HEK293 (cell line): ENCODE data around the gene IL1R1.

ENCODE experiments used
- CTCF ChIA-PET: fragments of 350-600 bp; formaldehyde crosslinking; extraction: SDS; loops from one replicate; lab custom pipeline; 2021; ENCODE audit warnings: antibody characterized with exemption; lab: Yijun Ruan, JAX
- POLR2A ChIA-PET: fragments of 300-600 bp; formaldehyde crosslinking; extraction: SDS; loops from one replicate; lab custom pipeline; 2020; ENCODE audit warnings: antibody characterized with exemption, inconsistent platforms; lab: Yijun Ruan, JAX
- H3K27ac ChIP-seq: fragments of 200-500 bp; sonication (Bioruptor generic); 2 replicates; pipeline ENCODE4 v1.5.1; 2014; ENCODE audit warnings: low read depth, low read length, control low read depth, inconsistent platforms; ENCODE audit errors: extremely low read depth
- H3K36me3 ChIP-seq, 2 experiments: fragments of 200-500 bp in 1 of 2; sonication (Bioruptor generic) in 1 of 2; 1 replicate in 1 of 2; 2 replicates in 1 of 2; pipeline ENCODE4 v1.5.1; 2014 to 2017; ENCODE audit warnings: inconsistent platforms in 2 of 2, low read length in 2 of 2; ENCODE audit not compliant: control insufficient read depth in 2 of 2, insufficient read depth in 1 of 2
- H3K4me1 ChIP-seq: fragments of 200-500 bp; sonication (Bioruptor generic); 2 replicates; pipeline ENCODE4 v1.5.1; 2014; ENCODE audit warnings: mild to moderate bottlenecking, low read length, inconsistent platforms; ENCODE audit not compliant: control insufficient read depth, insufficient read depth
- H3K4me3 ChIP-seq: 2 replicates; pipeline ENCODE4 v1.5.1; 2011; ENCODE audit warnings: low read depth, mild to moderate bottlenecking, control low read depth, low read length, moderate library complexity
- H3K9me3 ChIP-seq: fragments of 200-500 bp; sonication (Bioruptor generic); 2 replicates; pipeline ENCODE4 v1.5.1; 2014; ENCODE audit warnings: low read depth, low read length, inconsistent platforms; ENCODE audit not compliant: control insufficient read depth, insufficient read depth
- KLF1 ChIP-seq: fragments of 450-650 bp; formaldehyde crosslinking; IDR thresholded peaks from 2 replicates; pipeline ENCODE4 v1.5.1; 2016; ENCODE audit warnings: missing biosample characterization, missing genetic modification characterization
- KLF10 ChIP-seq: fragments of 450-650 bp; IDR thresholded peaks from 2 replicates; pipeline ENCODE4 v1.5.1; 2018; ENCODE audit warnings: missing biosample characterization, mild to moderate bottlenecking, missing genetic modification characterization
- KLF16 ChIP-seq: fragments of 450-650 bp; formaldehyde crosslinking; IDR thresholded peaks from 2 replicates; pipeline ENCODE4 v1.5.1; 2017; ENCODE audit warnings: missing biosample characterization, missing genetic modification characterization
- KLF9 ChIP-seq: fragments of 450-650 bp; formaldehyde crosslinking; IDR thresholded peaks from 2 replicates; pipeline ENCODE4 v1.5.1; 2016; ENCODE audit warnings: missing biosample characterization, missing genetic modification characterization, low read depth
- OVOL3 ChIP-seq: fragments of 450-650 bp; formaldehyde crosslinking; IDR thresholded peaks from 2 replicates; pipeline ENCODE4 v1.5.1; 2016; ENCODE audit warnings: missing biosample characterization, missing genetic modification characterization
- PRDM1 ChIP-seq: fragments of 450-650 bp; formaldehyde crosslinking; IDR thresholded peaks from 2 replicates; pipeline ENCODE4; 2016; ENCODE audit warnings: missing biosample characterization, missing genetic modification characterization
- SETDB1 ChIP-seq: IDR thresholded peaks from one replicate; pipeline ENCODE4 v1.6.1; 2017; ENCODE audit warnings: mild to moderate bottlenecking, low read length, moderate library complexity, mixed read lengths; ENCODE audit not compliant: insufficient read length
- TCF7L2 ChIP-seq: IDR thresholded peaks from 2 replicates; pipeline ENCODE4 v1.6.1; 2011; ENCODE audit warnings: low read depth, mild to moderate bottlenecking, inconsistent platforms, low read length, moderate library complexity, borderline replicate concordance
- YY1 ChIP-seq: fragments of 450-650 bp; formaldehyde crosslinking; IDR thresholded peaks from 2 replicates; pipeline ENCODE4 v1.5.1; 2018; ENCODE audit warnings: missing biosample characterization, missing genetic modification characterization
- ZNF19 ChIP-seq: fragments of 450-650 bp; formaldehyde crosslinking; IDR thresholded peaks from 2 replicates; pipeline ENCODE4; 2016; ENCODE audit warnings: missing biosample characterization, missing genetic modification characterization, low read depth
- ZNF221 ChIP-seq: fragments of 450-650 bp; formaldehyde crosslinking; IDR thresholded peaks from 2 replicates; pipeline ENCODE4 v1.5.1; 2017; ENCODE audit warnings: missing biosample characterization, missing genetic modification characterization, borderline replicate concordance
- ZNF223 ChIP-seq: fragments of 450-650 bp; formaldehyde crosslinking; IDR thresholded peaks from 2 replicates; pipeline ENCODE4 v1.5.1; 2016; ENCODE audit warnings: missing biosample characterization, missing genetic modification characterization
- ZNF426 ChIP-seq: fragments of 450-650 bp; formaldehyde crosslinking; IDR thresholded peaks from 2 replicates; pipeline ENCODE4 v1.5.1; 2017; ENCODE audit warnings: missing biosample characterization, missing genetic modification characterization, mild to moderate bottlenecking, inconsistent platforms, moderate library complexity
- ZNF501 ChIP-seq: fragments of 450-650 bp; formaldehyde crosslinking; IDR thresholded peaks from 2 replicates; pipeline ENCODE4 v1.5.1; 2016; ENCODE audit warnings: missing biosample characterization, missing genetic modification characterization
- ZNF610 ChIP-seq: fragments of 450-650 bp; formaldehyde crosslinking; IDR thresholded peaks from 2 replicates; pipeline ENCODE4 v1.5.1; 2016; ENCODE audit warnings: missing biosample characterization, missing genetic modification characterization, borderline replicate concordance
- ZNF621 ChIP-seq: fragments of 450-650 bp; formaldehyde crosslinking; IDR thresholded peaks from 2 replicates; pipeline ENCODE4 v1.5.1; 2017; ENCODE audit warnings: missing biosample characterization, missing genetic modification characterization
- TF ChIP-seq, protein P1 (sequence below): fragments of 450-650 bp; formaldehyde crosslinking; optimal IDR thresholded peaks from 2 replicates; pipeline ENCODE3; 2016; ENCODE audit warnings: missing biosample characterization, mild to moderate bottlenecking, missing genetic modification characterization
- TF ChIP-seq, protein P2 (sequence below): IDR thresholded peaks from 2 replicates; pipeline ENCODE4 v1.6.1; 2011; ENCODE audit warnings: mild to moderate bottlenecking, low read depth, low read length, borderline replicate concordance
- TF ChIP-seq, protein P3 (sequence below): fragments of 450-650 bp; IDR thresholded peaks from 2 replicates; pipeline ENCODE4 v1.5.1; 2018; ENCODE audit warnings: missing biosample characterization, missing genetic modification characterization
- TF ChIP-seq, protein P4 (sequence below): fragments of 450-650 bp; formaldehyde crosslinking; IDR thresholded peaks from 2 replicates; pipeline ENCODE4 v1.5.1; 2016; ENCODE audit warnings: missing biosample characterization, missing genetic modification characterization

IL1R1 gene

GRCh38 chr2:102142829-102143449, 393 bp downstream of the IL1R1 start:
- Histone ChIP-seq H3K36me3 (no peaks in the 10 kb centered on the region), H3K4me3 (peak overlapping the region; percentile 38), H3K9me3 (no peaks in the 10 kb centered on the region), H3K27ac (no peak overlapping the region; the same call in 1 of the 2 replicates), H3K4me1 (no peaks in the 10 kb centered on the region)
- ChIA-PET CTCF (interaction anchor here (0.6 to 1.1 kb wide), 4 partner anchors 68 to 305 kb away, joined by 3 to 4 read pairs (median 4); no protein-coding TSS in a partner anchor), POLR2A (no interaction called here)
- TF ChIP-seq, protein P1, sequence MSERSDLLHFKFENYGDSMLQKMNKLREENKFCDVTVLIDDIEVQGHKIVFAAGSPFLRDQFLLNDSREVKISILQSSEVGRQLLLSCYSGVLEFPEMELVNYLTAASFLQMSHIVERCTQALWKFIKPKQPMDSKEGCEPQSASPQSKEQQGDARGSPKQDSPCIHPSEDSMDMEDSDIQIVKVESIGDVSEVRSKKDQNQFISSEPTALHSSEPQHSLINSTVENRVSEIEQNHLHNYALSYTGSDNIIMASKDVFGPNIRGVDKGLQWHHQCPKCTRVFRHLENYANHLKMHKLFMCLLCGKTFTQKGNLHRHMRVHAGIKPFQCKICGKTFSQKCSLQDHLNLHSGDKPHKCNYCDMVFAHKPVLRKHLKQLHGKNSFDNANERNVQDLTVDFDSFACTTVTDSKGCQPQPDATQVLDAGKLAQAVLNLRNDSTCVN (tag by site-specific recombination) = peak; percentile 32
- no peak for TF ChIP-seq KLF10 (tag by site-specific recombination)

- peak; percentile 32 for TF ChIP-seq SETDB1
- TF ChIP-seq, protein P2, sequence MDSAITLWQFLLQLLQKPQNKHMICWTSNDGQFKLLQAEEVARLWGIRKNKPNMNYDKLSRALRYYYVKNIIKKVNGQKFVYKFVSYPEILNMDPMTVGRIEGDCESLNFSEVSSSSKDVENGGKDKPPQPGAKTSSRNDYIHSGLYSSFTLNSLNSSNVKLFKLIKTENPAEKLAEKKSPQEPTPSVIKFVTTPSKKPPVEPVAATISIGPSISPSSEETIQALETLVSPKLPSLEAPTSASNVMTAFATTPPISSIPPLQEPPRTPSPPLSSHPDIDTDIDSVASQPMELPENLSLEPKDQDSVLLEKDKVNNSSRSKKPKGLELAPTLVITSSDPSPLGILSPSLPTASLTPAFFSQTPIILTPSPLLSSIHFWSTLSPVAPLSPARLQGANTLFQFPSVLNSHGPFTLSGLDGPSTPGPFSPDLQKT = no peak
- no peak overlapping the region for H3K4me3 ChIP-seq
- H3K4me1 ChIP-seq = no peaks in the 10 kb centered on the region
- CTCF ChIA-PET = interaction anchor here (0.6 to 1.1 kb wide), 3 partner anchors 68 to 123 kb away, joined by 3 to 4 read pairs (median 4); no protein-coding TSS in a partner anchor
- H3K27ac ChIP-seq = no peak overlapping the region
- no peaks in the 10 kb centered on the region for H3K36me3 ChIP-seq
- POLR2A ChIA-PET = no interaction called here
- no peaks in the 10 kb centered on the region for H3K9me3 ChIP-seq
These were observed 972 bp downstream of the IL1R1 start for GRCh38 chr2:102143450-102143985.

- Histone ChIP-seq H3K36me3 (no peaks in the 10 kb centered on the region), H3K4me1 (no peaks in the 10 kb centered on the region), H3K27ac (no peak overlapping the region), H3K9me3 (no peaks in the 10 kb centered on the region), H3K4me3 (no peak overlapping the region)
- TF ChIP-seq, protein P3, sequence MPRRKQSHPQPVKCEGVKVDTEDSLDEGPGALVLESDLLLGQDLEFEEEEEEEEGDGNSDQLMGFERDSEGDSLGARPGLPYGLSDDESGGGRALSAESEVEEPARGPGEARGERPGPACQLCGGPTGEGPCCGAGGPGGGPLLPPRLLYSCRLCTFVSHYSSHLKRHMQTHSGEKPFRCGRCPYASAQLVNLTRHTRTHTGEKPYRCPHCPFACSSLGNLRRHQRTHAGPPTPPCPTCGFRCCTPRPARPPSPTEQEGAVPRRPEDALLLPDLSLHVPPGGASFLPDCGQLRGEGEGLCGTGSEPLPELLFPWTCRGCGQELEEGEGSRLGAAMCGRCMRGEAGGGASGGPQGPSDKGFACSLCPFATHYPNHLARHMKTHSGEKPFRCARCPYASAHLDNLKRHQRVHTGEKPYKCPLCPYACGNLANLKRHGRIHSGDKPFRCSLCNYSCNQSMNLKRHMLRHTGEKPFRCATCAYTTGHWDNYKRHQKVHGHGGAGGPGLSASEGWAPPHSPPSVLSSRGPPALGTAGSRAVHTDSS (tag by site-specific recombination) = no peak
- TF ChIP-seq ZNF426 (no peak), PRDM1 (tag by site-specific recombination) (no peak), ZNF19 (no peak), TCF7L2 (no peak), ZNF610 (no peak), OVOL3 (tag by site-specific recombination) (no peak), KLF16 (no peak), ZNF223 (tag by site-specific recombination) (no peak), ZNF221 (no peak), YY1 (tag by site-specific recombination) (no peak), KLF9 (tag by site-specific recombination) (no peak), KLF1 (no peak), KLF10 (tag by site-specific recombination) (no peak), ZNF621 (tag by site-specific recombination) (no peak), ZNF501 (tag by site-specific recombination) (no peak)
- TF ChIP-seq, protein P4, sequence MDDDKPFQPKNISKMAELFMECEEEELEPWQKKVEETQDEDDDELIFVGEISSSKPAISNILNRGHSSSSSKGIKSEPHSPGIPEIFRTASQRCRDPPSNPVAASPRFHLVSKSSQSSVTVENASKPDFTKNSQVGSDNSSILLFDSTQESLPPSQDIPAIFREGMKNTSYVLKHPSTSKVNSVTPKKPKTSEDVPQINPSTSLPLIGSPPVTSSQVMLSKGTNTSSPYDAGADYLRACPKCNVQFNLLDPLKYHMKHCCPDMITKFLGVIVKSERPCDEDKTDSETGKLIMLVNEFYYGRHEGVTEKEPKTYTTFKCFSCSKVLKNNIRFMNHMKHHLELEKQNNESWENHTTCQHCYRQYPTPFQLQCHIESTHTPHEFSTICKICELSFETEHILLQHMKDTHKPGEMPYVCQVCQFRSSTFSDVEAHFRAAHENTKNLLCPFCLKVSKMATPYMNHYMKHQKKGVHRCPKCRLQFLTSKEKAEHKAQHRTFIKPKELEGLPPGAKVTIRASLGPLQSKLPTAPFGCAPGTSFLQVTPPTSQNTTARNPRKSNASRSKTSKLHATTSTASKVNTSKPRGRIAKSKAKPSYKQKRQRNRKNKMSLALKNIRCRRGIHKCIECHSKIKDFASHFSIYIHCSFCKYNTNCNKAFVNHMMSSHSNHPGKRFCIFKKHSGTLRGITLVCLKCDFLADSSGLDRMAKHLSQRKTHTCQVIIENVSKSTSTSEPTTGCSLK (tag by site-specific recombination) = no peak
- ChIA-PET CTCF (no interaction called here), POLR2A (no interaction called here)
These were observed 1.6 kb downstream of the IL1R1 start for GRCh38 chr2:102144128-102144527.
